Activated CD8-positive, alpha-beta memory T cell treated with anti-CD3 and anti-CD28 coated beads for 4 hours (primary cell): ENCODE measurements around the gene PHETA2.
"Not testable (repeated sequence)": the region's sequence is repeated elsewhere in the genome, so short reads cannot be mapped to it uniquely, and the experiment has no call there.

Experiments
- DNase-seq, 2 donors: peaks; one replicate each; pipeline ENCODE4 v3.0.0-alpha.2; 2020; ENCODE audit warnings: low read depth in 2 of 2

Gene PHETA2

GRCh38 chr22:42069801-42070516 lies 4.1 kb upstream of the PHETA2 start:
- no peak for DNase-seq

GRCh38 chr22:42070517-42071422 lies 3.3 kb upstream of the PHETA2 start, which contains the start of gene NAGA:
TSS of gene NAGA (minus strand) at chr22:42070812. CDS start at chr22:42070297, 515 bp downstream.
- DNase-seq, result peak; percentile 63 to 80

- DNase-seq, result not testable (repeated sequence)
Measured at GRCh38 chr22:42071508-42071907, 2.5 kb upstream of the PHETA2 start.

DNA sequence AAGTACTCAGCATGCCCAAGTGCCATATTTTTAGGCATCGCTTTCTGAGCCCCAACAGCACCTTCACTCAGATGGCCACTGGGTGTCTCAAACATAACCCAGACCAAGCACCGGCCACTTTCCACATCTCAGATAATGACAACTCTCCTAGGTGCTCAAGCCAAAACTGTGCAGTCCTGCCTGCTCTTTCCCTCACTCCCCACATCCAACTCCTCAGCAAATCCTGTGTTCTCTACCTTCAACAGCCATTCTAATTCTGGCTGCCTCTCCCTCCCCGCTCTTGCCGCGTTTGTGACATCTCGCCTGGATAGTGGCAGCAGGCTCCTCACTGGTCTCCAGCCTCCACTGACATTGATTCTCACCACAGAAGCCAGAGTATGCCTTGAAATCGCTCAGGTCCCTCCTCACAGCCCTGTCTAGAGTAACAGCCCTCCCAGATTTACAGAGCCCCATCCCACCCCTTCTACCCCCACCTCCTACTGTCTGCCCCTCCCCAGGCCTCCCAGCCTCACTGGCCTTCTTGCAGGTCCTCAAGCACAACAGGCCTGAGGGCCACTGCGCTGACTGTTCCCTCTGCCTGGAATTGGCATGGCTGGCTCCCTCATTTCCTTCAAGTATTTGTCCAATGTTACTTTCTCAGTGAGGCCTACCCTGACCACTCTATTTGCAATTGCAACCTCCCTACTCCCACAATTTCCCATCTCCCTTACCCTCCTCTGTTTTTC lies 1.3 kb upstream of the PHETA2 start:
- no peak for DNase-seq

DNA sequence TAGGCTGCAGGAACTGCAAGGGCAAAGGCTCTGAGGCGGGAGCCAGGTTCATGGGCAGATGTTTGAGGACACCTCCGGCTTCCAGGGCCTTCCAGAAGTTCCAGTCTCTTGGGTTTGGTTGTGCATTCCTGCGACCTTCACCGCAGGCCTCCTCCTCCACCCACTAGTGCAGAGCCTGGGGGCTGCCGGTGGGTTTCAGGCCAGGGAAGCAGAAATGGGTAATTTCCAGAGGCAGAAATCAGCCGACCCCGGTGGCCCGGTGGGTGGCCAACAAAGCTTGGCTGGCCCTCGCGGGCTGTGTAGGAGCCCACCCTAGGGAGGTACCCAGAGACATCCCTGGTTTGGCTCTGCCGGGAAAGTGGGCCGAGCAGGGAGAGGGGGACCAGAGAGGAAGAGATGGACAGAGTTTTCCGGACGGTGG lies 417 bp upstream of the PHETA2 start:
- DNase-seq, result no peak

DNA sequence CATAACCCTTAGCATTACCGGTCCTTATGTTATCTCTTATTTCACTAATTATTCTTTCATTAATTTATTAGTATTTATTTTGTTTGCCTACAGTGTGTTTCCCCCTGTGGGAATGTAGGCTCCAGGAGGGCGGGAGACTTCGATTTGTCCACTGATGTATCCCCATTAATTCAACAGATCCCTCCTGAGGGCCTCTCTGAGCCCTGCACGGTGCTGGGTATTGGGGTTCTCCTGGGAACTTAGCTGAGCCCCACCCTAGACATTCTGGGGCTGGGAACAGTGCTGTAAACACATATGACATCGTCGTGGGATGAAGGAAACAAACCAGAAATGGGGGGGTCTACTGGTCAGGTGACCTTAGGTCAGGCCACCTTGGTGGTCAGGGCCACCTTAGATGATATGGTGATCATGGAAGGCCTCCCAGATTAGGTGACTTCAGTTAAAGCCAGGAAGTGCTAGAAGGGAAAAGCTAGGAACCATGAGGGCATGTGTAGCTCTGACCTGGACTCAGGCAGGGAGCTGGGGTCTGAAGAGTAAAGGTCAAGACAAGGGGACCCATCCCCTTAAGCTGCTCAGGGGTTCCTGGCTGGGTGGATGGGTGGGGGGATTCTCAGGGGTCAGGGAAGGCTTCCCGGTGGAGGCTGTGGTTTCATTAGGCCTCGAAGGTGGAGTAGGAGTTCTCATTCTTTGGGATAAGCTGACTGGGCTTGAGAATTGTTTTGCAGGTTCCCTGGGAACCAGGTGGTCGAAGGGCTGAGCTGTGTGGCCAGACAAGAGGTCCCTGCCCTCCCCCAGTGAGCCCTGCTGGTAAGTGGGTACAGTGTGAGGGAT lies 1.0 kb downstream of the PHETA2 start:
- DNase-seq, result no peak

- DNase-seq, result no peak
Measured at GRCh38 chr22:42076764-42077485, 2.9 kb downstream of the PHETA2 start.

GRCh38 chr22:42077486-42078125 lies 3.6 kb downstream of the PHETA2 start:
- no peak for DNase-seq

DNA sequence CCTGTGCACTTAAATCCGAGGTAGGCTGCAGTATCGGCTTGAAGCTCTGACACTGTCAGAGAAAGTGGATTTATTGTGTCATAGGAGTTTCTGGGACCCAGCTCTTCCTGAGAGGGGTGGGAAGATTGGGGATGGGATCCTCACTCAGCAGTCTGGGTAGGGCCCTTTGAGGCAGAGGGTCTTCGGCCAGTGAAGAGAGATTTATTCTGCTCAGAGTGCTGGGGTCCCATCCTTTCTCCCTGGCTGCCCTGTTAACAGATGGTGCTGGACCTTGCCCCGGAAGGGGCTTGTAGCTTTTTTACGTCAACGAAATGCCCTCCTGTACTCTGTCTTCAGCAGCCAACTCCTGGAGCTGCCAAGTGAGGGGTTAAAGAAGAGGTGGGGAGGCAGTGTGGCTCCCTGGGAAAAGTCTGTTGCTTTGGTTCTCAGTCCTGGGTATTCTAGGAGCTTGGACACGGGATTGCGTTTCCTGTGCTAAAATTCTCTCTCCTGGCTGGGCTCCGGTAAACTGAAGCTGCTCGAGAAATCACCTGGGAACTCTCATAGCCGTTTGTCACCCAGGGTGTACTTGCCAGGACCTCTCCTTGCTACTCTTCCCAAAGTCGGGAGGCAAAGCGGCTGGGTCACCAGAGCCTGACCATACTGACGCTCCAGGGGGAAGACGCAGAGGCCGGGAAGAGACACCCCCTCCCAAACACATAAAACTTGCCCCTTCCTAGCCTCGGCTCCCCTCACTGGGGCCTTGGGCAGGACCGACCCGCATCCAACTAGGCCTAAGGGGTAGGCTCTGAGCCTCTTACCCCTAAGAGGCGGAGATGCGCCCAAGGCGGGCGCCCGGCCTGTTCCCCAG lies 4.6 kb downstream of the PHETA2 start:
- no peak for DNase-seq

DNA sequence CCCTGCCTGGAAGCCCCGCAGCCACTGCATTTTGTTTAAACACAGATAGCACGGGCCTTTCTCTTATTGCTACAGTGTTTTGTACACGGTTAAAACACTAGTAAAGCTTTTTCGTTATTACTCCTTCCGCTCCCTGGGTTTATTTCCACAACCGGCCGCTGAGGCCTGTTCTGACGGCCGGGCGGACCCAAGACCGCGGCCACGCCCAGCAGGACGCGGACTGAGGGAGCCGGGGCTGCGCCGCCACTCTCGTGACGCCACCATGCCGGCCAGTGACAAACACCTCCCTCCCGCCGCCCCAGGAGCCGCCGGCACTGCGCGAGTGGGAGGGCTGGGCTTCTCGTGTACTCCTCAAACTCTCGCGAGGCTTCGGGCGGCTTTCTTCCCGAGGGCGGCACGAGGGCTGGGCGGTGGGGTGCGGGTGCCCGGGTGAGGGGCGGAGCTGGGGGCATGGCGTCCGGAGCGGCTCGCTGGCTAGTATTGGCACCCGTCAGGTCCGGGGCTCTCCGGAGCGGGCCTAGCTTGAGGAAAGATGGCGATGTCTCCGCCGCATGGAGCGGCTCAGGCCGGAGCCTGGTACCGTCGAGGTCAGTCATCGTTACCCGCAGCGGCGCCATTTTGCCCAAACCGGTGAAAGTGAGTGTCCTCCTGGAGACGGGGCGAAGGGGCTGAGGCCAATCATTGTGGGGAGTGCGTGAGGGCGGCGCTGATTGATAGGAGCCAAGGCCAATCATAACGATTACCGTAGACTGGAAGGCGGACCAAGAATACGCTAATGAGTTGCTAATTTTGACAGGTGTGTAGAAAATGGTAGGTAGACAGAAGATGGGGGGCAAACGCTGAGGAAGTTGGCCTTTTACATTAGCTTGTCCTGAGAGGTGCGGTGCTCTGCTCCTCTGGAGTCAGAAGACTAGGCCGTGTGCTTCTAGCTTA lies 5.5 kb downstream of the PHETA2 start, which contains the start of gene SMDT1:
Gene SMDT1 (plus strand): TSS at position 382 of the 933 bp plus-strand sequence. CDS start 69 bp downstream, at position 451.
- peak; percentile 95 to 97 for DNase-seq

- no peak for DNase-seq
Measured at GRCh38 chr22:42080287-42080686, 6.2 kb downstream of the PHETA2 start.

DNA sequence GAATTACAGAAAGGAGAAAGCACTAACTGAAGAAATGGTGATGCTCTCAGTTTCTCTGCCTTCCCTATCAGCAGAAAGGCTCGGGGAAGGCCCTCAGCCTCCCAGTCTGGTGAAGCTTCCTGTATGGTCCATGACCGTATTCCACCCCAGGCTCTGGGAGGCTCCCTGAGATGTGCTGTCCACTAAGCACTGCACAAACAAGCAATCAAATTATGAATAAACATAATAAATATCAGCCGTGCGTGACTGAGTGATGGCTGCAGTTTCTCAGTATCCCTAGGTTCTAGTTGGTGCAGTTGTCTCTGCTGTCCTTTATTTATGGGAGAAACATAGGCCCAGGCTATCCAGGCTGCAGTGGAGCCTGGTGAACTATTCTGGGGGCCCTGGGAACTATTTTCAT lies 9.1 kb downstream of the PHETA2 start:
- no peak for DNase-seq

DNA sequence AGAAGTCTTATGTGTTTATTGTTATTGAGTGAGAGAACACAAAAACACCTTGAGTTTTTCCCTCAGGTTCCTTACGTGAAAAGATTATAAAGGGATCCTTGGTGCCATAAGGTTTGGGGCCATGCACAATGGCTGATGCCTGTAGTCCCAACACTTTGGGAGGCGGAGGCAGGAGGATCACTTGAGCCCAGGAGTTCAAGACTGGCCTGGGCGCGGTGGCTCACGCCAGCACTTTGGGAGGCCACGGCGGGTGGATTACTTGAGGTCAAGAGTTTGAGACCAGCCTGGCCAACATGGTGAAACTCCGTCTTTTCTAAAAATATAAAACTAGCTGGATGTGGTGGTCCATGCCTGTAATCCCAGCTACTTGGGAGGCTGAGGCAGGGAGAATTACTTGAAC lies 10.8 kb downstream of the PHETA2 start:
- no peak for DNase-seq

DNA sequence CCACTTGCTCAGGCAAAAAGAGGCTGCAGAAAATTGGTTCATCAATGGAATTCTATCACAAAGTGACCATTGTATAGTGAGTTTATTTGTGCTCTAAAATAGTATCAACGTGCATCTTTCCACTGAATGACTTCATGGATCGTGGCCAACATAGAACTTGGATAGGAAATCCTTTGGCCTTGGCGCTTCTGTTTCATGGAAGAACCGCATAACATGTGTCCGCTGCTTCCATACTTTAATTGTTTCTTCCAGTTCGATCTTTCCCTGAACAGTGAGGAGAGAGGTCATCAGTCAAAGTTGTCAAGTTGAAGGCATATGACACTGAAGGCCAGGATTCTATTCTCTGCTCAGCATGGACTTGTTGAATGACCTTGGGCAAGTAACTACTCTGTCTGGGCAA lies 12.0 kb downstream of the PHETA2 start:
- DNase-seq, result no peak

GRCh38 chr22:42090596-42091454 lies 16.8 kb downstream of the PHETA2 start, which contains the start of gene NDUFA6:
TSS of gene NDUFA6 (minus strand) at chr22:42090772. CDS start at chr22:42090744, 28 bp downstream.
- peak; percentile 95 to 99 for DNase-seq

DNA sequence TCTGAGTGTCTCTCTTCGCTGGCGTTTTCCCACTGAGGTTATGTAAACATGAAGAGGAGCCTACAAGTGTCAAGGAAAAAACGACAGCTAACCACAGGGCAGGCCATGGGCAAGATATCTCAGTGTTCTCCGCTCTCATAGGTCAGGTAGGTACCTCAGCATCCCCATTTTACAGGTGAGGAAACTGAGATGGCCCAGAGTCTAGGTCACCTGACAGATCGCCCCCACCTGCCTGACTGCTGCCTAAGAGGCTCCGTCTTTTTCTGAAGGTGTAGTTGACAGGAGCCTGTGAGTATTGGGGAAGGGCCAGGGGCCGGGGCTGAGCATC lies 17.4 kb downstream of the PHETA2 start:
- DNase-seq, result no peak

DNA sequence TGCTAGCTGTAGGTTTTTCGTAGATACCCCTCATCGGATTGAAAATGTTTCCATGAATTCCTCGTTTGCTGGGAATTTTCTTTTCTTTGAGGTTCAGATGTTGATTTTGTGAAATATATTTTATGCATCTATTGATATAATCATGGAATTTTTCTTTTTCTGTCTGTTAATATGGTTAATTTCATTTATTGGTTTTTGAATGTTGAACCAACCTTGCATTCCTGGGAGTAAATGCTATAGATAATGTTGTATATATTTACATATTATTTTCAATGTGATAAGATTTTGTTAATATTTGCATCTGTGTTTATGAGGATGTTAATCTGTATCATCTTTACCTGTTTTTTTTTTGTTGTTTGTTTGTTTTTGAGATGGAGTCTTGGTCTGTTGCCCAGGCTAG lies 27.2 kb downstream of the PHETA2 start:
- no peak for DNase-seq
